Measurements from ENCODE around the gene SLC34A1.
"Not testable (repeated sequence)": the region's sequence is repeated elsewhere in the genome, so short reads cannot be mapped to it uniquely, and the experiment has no call there.

The SLC34A1 gene

DNA sequence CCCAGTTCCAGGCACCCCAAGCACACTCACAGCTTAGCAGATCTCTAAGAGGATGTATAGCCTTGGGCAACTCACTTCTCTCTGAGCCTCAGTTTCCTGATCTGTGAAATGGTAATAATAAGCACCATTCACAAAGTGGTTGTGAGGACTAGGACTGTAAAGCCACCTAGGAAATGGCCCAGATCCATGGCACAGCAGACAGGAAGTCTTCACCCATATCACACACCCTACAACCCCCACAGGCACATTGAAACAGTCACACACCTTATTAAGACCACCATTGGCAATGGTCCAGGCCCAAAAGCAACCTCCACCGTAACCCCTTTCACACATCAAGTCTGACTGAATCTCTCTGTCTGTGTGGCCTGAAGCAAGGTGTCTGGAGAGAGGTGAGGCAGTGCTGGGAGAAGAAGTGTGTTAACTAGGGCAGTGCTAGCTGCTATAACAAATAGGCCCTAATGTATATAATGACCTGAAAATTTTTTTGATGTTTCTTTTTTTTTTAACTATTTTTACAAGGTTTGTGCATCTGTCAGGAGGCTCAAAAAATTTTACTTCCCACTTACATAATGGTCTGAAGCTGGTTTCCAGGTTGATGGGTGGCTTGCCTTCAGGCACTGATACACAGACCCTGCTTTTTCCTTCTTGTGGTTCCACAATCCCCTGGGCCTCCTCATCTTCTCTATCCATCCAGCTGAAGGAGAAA lies 28.9 kb upstream of the SLC34A1 start:
- no peak for DNase-seq

DNA sequence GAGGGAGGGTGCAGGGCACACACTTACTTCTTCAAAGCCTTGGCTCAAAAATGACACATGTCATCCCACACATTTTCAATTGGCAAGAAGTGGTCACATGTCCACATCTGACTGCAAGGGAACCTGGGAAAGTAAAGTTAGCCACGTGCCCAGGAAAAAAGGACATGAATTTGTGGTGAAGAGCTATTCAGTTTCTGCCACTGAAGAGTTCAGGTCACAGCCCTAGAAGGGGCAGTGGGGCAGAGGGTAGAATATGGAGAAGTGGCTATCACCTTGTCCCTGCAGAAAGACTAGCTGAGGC lies 28.4 kb upstream of the SLC34A1 start:
- DNase-seq = no peak

DNA sequence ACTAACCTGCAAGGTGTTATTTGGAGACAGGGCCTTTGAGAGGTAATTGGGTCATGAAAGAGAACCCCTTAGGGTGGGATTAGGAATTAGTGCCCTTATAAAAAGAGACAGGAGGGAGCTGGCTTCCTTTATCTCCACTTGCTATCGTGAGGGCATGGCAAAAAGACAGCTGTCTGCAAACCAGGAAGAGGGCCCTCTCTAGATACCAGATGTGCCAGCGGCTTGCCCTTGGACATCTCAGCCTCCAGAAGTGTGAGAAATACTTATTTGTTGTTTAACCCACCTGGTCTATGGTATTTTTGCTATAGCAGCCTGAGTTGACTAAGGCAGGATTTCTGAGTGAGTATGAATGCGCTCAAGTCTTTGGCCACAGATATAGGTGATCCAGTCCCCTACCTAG lies 27.5 kb upstream of the SLC34A1 start:
- no peak for DNase-seq

DNA sequence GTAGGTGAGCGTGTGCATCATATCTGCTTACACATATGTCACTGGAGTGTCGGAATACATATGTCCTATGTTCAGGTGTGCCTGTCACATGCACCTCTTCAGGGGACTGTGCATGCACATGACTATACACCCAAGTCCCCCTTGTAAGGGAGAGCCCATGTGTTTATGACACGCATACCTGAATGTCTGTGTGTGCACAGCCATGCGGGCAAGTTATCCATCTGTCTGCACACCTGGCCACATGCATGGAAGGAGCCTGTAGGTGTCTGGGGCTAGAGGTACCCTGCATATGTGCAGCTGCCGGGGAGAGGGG lies 27.1 kb upstream of the SLC34A1 start:
- no peak for DNase-seq

DNA sequence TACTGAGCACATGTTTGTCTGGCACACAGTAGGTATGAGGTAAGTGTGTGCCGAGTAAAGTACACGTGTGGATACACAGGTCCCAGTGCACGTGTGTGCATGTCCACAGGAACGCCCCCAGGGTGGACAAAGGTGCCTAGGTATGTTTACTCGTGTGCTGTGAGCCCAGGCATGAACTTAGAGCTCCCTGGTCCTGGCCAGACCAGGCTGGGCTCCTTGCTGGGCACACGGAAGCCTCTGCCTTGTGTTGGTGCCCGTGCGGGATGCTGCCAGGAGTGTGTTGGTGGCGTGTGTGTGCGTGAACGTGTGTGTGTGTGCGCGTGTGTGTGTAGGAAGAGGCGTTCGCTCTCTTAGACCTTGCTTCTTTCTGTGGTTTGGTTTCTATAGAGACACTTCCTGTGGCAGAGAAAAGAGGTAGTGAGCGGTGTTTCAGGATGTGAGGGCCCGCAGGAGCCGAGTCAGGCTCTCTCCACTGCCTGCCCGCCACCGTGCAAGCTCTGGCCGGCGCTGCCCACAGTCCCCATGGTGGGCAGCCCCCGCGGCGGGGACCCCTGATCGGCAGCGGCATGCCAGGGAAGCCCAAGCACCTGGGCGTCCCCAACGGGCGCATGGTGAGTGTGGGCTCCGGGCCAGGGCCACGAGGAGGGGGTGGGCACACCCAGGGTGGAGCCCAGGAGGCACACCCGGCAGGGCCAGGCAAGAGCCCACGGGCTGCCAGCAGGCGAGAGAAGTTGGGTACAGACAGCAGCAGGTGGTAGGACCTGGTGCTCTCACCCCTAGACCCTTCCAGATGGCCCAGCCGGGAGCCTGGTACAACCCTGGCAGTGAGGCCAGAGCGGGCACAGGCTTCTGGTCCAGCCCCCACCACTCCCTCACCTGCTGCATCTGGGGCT lies 26.5 kb upstream of the SLC34A1 start, which contains the start of gene RGS14:
Gene RGS14, plus strand, starts transcription at position 466 of the 893 bp plus-strand sequence. Its CDS starts 101 bp downstream, at position 567.
- DNase-seq = peak; percentile 69

DNA sequence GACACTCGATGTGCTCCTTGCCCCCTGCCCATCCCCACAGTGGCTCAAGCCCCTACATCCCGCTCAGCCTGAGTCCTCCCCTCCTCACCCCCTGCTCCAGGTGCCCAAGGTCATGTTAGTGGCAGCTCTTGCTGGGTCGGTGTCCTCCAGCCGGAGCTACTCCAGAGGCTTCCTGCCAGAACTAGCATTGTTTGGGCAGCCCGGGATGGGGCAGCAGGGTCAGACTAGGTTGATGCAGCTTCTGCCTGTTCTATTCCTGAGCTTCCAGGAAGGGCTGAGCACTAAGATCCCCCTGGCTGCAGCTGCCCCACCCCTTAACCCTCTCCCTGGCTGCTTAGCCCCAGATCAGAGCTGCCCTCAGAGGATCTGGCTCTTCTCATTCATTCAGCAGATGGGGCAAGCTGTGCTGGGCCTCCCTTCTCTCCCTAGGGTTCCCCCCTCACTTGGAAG lies 25.8 kb upstream of the SLC34A1 start:
- no peak for DNase-seq

DNA sequence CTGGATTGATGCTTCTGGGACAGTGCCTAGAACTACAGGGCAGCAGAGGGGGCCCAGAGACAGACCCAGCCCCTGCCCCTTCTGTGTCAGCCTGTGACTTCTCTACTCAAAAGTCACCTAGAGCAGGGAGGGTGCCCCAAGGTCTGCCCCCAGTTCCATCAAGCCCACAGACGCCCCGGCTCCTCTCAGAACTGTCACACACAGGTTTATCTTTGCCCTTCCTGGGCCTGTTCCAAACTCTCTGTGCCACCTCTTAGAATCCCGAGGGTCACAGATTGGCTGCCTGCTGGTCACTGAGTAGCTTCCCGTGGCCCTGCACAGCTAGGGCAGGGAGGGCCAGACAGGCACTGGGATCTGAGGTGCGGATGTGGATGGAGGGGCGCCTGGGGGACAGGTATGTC lies 24.8 kb upstream of the SLC34A1 start:
- no peak for DNase-seq

DNA sequence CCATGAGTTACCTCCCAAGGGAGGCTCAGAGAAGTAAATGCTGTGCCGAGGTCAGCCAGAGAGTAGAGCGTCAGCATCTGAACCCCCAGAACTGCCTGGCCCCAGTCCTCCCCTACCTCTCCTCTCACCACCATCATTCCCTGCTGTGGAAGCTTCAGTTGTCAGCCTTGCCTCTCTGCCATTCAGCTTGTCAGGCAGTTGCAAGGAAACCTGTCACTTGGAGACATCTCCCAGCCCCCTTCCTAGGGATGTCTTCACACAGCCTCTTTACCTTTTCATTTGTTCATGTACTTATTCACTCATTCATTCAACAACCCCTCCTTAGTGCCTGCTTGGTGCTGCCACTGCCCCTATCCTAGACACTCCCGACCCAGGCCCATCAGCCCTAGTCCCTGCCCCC lies 24.4 kb upstream of the SLC34A1 start:
- no peak for DNase-seq

DNA sequence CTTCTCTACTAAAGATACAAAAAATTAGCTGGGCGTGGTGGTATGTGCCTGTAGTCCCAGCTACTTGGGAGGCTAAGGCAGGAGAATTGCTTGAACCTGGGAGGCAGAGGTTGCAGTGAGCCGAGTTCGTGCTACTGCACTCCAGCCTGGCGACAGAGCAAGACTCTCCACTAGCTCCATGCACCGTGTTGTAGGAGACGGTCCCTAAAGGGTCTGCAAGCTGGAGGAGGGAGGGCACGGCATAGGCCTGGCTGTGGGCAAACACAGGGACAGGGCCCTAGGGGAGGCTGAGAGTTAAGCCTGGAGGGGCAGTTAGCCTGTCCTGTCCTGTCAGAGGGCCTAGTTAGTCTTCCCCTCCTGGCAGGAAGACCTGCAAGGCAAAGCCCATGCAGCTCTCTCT lies 23.5 kb upstream of the SLC34A1 start:
- not testable (repeated sequence) for DNase-seq

DNA sequence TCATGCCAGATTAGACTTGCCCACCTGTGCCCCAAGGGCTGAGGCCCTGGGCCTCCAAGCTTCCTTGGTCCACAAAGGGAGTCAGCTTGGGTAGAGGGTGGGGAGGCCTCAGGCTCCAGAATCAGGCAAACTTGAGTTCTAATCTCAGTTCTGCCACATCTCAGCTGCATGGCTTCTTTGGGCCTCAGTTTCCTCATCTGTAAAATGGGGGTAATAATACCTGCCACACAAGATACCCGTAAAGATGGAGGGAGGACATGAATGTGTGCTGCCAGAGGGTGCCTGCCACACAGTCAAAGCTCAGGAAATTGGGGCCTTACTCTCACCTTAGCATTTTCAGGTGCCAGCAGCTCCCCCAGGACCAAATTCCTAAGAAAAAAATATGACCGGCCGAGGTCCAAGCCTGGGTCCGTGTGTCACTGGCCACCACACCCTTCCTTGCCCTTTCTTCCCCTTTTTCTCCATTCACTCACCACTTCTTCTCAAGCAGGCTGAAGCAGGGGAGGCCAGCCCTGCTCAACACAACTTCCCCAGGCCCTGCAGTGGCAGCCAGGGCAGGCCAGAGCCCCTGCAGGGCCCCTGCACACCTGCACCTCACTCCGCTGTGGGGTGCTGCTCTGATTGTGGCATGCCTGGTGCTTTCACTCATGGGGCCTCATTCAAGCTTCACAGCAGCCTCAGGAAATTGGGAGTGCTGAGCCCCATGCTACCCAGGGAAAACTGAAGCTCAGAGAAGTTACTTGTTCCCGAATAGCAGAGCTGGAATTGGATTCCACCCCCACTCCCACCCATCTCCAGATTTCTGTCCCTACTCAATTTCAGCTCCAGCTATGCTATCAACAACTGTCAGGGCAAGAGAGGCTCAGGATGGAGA lies 22.6 kb upstream of the SLC34A1 start:
- no peak for DNase-seq

DNA sequence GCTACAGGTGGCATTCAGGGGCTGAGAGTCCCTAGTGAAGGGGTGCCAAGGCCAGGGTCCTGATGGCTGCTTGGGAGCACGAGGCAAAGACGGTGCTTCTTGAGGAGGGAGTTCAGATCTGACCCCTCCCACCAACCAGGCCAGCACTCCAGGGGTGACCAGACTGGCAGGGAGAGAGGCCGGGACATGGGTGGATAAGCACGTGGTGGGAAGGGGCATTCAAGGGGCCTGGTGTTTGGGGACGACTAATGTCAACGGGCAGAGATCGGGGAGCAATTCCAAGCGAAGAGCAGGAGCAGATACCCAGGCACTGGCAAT lies 22.0 kb upstream of the SLC34A1 start:
- DNase-seq = no peak

DNA sequence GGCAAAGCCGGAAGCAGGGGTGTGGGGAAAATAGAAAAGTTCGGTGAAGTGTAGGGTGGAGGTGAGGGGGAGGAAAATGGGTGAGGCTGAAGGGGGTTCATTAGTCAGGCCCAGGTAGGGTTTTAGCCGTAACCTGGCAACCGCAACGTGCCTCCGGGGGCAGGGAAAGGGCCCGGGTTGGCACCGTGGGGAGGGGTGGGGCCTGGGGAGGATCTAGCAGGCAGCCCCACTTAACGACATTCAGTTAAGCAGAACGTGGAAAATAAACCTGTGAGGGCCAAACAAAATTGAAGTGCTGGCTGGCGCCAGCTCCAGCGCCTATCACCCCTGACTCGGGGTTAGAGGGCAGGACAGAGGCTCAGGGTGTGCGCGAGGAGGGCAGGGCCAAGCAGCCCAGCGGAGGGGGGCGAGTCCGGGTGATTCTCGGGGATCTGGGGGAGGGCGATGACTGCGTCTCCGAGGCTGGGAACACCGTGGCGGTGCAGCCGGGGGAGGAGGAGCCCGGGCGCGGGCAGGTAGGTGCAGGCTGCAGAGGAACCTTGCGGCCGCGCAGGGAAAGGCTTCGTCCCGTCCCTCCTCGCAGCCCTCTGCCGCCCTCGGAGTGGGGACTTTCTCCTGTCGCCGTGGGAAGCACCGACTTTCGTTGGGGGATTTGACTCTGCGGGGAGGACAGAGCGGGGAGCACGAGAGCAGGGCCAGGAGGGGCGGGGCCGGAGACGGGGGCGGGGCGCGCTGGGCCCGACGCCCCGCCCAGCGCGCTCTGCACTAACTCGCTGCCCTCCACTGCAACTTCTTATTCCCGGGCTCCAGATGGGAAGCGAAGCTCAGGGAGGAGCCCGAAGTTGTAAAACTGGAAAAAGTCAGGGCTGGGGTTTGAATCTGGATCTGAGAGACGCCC lies 21.4 kb upstream of the SLC34A1 start:
- peak; percentile 70 for DNase-seq

DNA sequence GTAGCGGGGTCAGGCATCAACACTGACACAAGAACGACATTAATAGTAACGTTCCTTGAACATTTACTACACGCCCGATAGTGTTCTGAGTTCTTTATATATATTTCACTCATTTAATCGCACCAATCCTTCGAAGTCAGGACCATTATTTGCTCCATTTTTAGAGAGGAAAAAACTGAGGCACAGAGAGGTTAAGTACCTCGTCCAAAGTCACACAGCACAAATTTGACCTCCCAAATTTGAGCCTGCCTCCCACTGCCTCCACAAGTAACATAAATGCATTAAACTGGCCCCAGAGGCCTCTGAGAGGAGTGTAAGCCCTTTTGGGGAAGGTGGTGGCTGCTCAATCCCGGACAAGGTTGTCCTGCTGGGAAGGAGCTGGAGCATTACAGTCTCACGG lies 20.7 kb upstream of the SLC34A1 start:
- DNase-seq = no peak

DNA sequence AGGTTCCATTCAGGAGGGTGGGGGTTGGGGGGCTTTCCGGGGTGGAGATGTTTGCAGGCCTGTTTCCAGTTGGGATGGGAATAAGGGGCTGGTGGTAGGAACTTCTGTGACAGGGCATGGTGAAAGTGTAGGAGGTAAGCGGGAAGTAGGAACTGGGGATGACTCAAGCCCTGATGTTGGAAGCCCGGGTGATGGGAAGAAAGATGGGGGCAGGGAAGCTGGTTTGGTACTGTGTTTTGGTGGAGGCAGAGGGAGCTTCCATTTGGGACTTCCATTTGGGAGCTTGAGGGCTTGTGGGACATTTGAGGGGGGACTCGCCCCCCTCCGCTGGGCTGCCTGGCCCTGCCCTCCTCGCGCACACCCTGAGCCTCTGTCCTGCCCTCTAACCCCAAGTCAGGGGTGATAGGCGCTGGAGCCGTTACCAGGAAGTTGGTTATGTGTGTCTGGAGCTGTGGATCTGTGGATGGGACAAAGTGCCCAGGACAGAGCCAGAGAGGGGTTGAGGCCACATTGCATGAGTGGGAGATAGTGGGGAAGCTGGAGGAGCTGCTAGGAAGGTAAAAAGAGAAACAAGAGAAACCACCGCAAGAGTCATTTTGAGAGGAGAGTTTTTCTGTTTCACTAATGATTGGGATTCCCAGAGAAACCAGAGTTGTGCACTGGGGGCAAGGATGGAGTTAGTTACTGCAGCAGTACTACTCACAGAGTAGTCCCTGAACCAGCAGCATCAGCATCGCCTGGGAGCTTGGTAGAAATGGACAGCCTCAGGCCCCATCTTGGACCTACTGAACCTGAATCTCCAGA lies 19.9 kb upstream of the SLC34A1 start:
- DNase-seq = no peak

DNA sequence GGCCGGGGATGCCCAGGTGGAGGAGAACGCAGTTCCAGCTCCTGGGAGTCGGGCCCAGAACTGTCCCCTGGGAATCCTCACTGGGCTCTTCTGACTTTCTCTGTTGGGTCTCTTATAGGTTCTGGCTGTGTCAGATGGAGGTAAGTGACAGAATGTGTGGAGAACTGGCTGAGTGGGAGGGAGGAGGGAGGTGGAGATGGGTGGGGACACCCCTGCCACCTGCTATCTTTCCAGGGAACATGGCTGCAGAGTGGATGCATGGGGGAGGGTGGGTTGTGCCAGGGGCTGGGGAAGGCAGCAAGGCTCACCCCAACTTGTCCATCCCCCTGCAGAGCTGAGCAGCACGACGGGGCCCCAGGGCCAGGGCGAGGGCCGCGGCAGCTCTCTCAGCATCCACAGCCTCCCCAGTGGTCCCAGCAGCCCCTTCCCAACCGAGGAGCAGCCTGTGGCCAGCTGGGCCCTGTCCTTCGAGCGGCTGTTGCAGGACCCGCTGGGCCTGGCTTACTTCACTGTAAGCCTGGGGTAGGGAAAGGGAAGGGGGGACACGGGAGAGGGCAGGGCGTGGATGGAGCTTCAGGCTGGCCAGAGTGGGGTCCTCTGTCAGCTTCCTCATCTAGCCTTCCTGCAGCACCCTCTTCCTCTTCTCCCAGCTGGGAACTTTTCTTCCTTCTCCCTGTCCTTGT lies 18.2 kb upstream of the SLC34A1 start:
- DNase-seq = no peak

DNA sequence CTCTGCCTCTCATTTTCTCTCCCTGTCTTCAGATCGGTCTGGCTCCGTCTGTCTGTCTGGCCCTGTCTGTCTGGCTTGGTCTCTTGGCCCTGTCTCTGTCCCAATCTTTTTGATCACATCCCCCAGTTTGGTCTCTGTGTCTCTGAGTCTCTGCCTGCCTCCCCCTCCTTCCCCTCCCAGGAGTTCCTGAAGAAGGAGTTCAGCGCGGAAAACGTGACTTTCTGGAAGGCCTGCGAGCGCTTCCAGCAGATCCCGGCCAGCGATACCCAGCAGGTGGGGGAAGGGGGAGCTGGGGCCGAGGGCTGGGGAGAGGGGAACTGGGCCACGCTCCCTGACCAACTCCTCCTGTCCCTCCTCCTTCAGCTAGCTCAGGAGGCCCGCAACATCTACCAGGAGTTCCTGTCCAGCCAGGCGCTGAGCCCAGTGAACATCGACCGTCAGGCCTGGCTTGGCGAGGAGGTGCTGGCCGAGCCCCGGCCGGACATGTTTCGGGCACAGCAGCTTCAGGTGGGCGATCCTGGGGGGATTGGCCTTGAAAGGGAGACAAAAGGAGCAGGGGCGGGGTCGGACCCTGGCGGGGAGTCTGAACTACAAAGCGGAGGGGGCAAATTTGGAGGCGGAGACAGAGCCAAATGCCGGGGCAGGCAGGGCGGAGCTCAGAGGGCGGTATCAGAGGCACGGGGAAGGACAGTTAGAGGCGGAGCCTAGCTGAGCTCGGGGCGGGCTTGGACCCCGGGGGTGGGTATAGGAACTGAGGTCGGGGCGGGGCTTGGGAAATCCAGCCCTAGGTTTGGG lies 17.5 kb upstream of the SLC34A1 start:
- DNase-seq = peak; percentile 24

DNA sequence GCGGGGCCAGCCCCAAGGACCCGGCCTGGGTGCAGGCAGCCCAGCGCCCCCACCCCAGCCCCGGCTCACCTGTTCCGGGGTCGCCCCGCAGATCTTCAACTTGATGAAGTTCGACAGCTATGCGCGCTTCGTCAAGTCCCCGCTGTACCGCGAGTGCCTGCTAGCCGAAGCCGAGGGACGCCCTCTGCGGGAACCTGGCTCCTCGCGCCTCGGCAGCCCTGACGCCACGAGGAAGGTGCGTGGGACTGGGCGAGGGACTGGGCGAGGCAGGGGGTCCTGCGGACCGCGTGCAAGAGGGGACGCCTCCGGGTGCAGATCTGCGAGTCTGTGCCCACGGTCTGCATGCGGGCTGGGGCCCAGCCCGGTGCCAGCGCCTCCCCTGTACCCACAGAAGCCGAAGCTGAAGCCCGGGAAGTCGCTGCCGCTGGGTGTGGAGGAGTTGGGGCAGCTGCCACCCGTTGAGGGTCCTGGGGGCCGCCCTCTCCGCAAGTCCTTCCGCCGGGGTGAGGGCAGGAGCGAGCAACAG lies 16.8 kb upstream of the SLC34A1 start:
- no peak for DNase-seq

DNA sequence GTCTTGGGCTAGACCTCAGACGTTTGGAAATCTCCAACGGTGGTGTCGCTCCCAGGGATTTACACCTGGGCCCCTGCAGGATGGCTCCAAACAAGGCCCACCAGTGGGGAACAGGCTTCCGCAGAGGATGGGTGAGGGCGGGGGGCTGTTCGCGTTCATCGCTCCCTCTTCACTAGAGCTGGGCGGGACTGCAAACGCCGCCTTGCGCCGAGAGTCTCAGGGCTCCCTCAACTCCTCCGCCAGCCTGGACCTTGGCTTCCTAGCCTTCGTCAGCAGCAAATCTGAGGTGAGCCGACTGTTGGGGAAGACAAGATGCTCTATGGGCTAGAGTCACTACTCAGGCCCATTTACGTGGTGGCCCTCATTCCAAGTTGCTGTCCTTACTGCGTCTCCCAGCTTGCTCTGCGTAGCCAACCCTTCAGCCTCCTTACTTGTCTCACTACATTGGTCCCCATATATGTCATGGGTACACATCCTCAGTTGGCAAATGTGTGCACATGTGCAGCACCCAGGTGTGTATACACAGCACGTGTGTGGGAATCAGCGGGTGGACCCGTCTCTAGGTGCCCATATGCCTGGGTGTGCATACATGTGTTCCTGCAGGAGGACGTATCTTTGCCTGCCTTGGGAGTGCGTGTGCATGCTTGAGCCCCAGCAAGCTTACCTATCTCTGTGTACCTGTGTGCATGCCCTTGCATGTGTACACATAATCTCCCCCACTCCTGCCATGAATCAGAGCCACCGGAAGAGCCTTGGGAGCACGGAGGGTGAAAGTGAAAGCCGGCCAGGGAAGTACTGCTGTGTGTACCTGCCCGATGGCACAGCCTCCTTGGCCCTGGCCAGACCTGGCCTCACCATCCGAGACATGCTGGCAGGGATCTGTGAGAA lies 16.0 kb upstream of the SLC34A1 start:
- no peak for DNase-seq
